HCT116 (cell line): Measurements from ENCODE around the gene TLR8.

Experiments
- CEBPB ChIP-seq: IDR thresholded peaks from 2 replicates; pipeline ENCODE4 v1.6.1; 2012; ENCODE audit warnings: low read depth
- CTCF ChIP-seq, 3 experiments: fragments of 200-600 bp in 1 of 3; sonication (generic) in 1 of 3; IDR thresholded peaks in 2 of 3; conservative IDR thresholded peaks in 1 of 3; 2 replicates each; pipeline ENCODE4 v1.5.1; 2012 to 2017; ENCODE audit warnings: low read depth in 2 of 3, low read length in 2 of 3, antibody characterized with exemption in 1 of 3, borderline replicate concordance in 1 of 3, control low read depth in 1 of 3, mild to moderate bottlenecking in 1 of 3, mixed read lengths in 1 of 3, mixed run types in 1 of 3, moderate library complexity in 1 of 3; ENCODE audit not compliant: insufficient read depth in 1 of 3
- EGR1 ChIP-seq: IDR thresholded peaks from 2 replicates; pipeline ENCODE4 v1.6.1; 2012; ENCODE audit warnings: low read depth
- ELF1 ChIP-seq: IDR thresholded peaks from 2 replicates; pipeline ENCODE4 v1.6.1; 2012; ENCODE audit warnings: low read depth, borderline replicate concordance
- EZH2 ChIP-seq: fragments of 200-600 bp; sonication (generic); IDR thresholded peaks from 2 replicates; pipeline ENCODE4 v1.6.1; 2017; ENCODE audit warnings: antibody characterized with exemption, mixed run types
- POLR2A ChIP-seq: IDR thresholded peaks from 2 replicates; pipeline ENCODE4 v1.7.0; 2011; ENCODE audit warnings: borderline replicate concordance; ENCODE audit not compliant: insufficient read depth, insufficient read length; ENCODE audit errors: extremely low read depth
- ZNF274 ChIP-seq: fragments of 200-500 bp; sonication (Bioruptor generic); IDR thresholded peaks from 2 replicates; pipeline ENCODE4 v1.6.1; 2014; ENCODE audit warnings: mild to moderate bottlenecking, low read depth, low read length, inconsistent platforms

DNA sequence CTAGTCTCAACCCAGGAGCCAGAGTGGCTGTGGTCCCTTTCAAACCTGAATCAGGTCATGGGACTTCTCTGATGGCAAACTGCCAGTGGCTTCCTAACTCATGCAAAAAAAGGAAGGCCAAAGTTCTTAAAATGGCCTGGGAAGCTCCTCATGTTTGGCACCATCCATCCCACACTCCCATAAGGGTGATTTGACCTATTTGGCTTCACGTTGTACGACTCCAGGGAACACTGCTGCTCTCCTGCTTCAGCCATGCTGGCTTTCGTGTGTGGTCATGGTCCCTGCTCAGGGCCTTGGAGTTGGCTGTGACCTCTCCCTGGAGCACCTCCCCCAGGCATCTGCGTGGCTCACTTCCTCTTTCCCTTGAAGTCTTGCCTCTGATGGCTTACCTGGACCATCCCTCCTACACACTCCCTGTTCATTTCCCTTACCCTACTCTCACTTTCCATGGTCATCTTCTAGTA lies 55.7 kb downstream of the TLR8 start:
- TF ChIP-seq CEBPB (no peak), EGR1 (no peak), ZNF274 (no peak), CTCF (IDR thresholded peaks at IDR 0.05 in 2 of 3, conservative IDR thresholded peaks at IDR 0.05 in 1 of 3; ENCODE audit: borderline replicate concordance in 1 of 3, insufficient read depth in 1 of 3, low read depth in 2 of 3, low read length in 2 of 3) (no peak), POLR2A (no peak), ELF1 (no peak), EZH2 (no peak)
